ENCODE data around the gene PSMD9. TPM values are rescaled to one million over a fixed set of nuclear protein-coding genes. Genes with fewer than 3 reads are reported as not detected.
"Not testable (repeated sequence)": the region's sequence is repeated elsewhere in the genome, so short reads cannot be mapped to it uniquely, and the experiment has no call there.

The PSMD9 gene
- total RNA-seq, 1 donor from 2014 or later = 28.1 TPM

- DNase-seq = peak; percentile 66
- Histone ChIP-seq H3K4me1 (peaks cover 20% of the 10 kb centered on the region), H3K27ac (replicated peaks) (peak within 1 kb of the TSS; percentile 89), H3K9me3 (replicated peaks) (no peaks in the 10 kb centered on the region), H3K4me3 (no peak within 1 kb of the TSS), H3K27me3 (ENCODE audit: low read depth) (no peaks in the 10 kb centered on the region), H3K36me3 (no peaks in the 10 kb centered on the region)
- no peak for TF ChIP-seq CTCF (IDR thresholded peaks at IDR 0.05; ENCODE audit: borderline replicate concordance)
- intact Hi-C loops (cut with micrococcal nuclease) = no loop called here
Measured at GRCh38 chr12:121858662-121859572, 29.7 kb upstream of the PSMD9 start, which contains the start of gene HPD. Gene HPD (minus strand): TSS chr12:121858859. CDS start chr12:121858823, 36 bp downstream.

- H3K9me3 ChIP-seq (replicated peaks) = no peaks in the 10 kb centered on the region
- no peak for DNase-seq
- no peaks in the 10 kb centered on the region for H3K36me3 ChIP-seq
- H3K27me3 ChIP-seq (ENCODE audit: low read depth) = no peaks in the 10 kb centered on the region
- no peak for TF ChIP-seq CTCF (IDR thresholded peaks at IDR 0.05; ENCODE audit: borderline replicate concordance)
- peaks cover 20% of the 10 kb centered on the region for H3K4me1 ChIP-seq
- H3K27ac ChIP-seq (replicated peaks) = peak overlapping the region; percentile 89
- H3K4me3 ChIP-seq = no peak overlapping the region
- intact Hi-C loops (cut with micrococcal nuclease) = no loop called here
Measured at GRCh38 chr12:121860257-121860656, 28.3 kb upstream of the PSMD9 start.

GRCh38 chr12:121860699-121861098, 27.9 kb upstream of the PSMD9 start:
- H3K9me3 ChIP-seq (replicated peaks); intact Hi-C loops (cut with micrococcal nuclease); DNase-seq; H3K4me3 ChIP-seq; H3K27ac ChIP-seq (replicated peaks); H3K27me3 ChIP-seq (ENCODE audit: low read depth); H3K36me3 ChIP-seq: not testable (repeated sequence)
- H3K4me1 ChIP-seq = peaks cover 20% of the 10 kb centered on the region

GRCh38 chr12:121861636-121862254, 26.8 kb upstream of the PSMD9 start:
- H3K27ac ChIP-seq (replicated peaks) = peak overlapping the region; percentile 33
- intact Hi-C loops (cut with micrococcal nuclease) = no loop called here

GRCh38 chr12:121866331-121866730, 22.3 kb upstream of the PSMD9 start:
- no peaks in the 10 kb centered on the region for H3K27me3 ChIP-seq (ENCODE audit: low read depth)
- no peak for TF ChIP-seq CTCF (IDR thresholded peaks at IDR 0.05; ENCODE audit: borderline replicate concordance)

More at GRCh38 chr12:121861636-121862254, 26.8 kb upstream of the PSMD9 start:
- no peak for DNase-seq
- no peaks in the 10 kb centered on the region for H3K36me3 ChIP-seq
- peaks cover 20% of the 10 kb centered on the region for H3K4me1 ChIP-seq
- H3K9me3 ChIP-seq (replicated peaks) = no peaks in the 10 kb centered on the region
- H3K4me3 ChIP-seq = no peak overlapping the region
- H3K27me3 ChIP-seq (ENCODE audit: low read depth) = no peaks in the 10 kb centered on the region
- TF ChIP-seq CTCF (IDR thresholded peaks at IDR 0.05; ENCODE audit: borderline replicate concordance) = no peak

GRCh38 chr12:121869229-121869628, 19.4 kb upstream of the PSMD9 start:
- H3K27ac ChIP-seq (replicated peaks); H3K36me3 ChIP-seq; H3K4me3 ChIP-seq; intact Hi-C loops (cut with micrococcal nuclease); DNase-seq; H3K27me3 ChIP-seq (ENCODE audit: low read depth); H3K4me1 ChIP-seq; H3K9me3 ChIP-seq (replicated peaks): not testable (repeated sequence)

More at GRCh38 chr12:121866331-121866730, 22.3 kb upstream of the PSMD9 start:
- DNase-seq = no peak
- Histone ChIP-seq H3K4me3 (no peak overlapping the region), H3K4me1 (no peaks in the 10 kb centered on the region), H3K27ac (replicated peaks) (no peak overlapping the region), H3K9me3 (replicated peaks) (no peaks in the 10 kb centered on the region), H3K36me3 (no peaks in the 10 kb centered on the region)
- intact Hi-C loops (cut with micrococcal nuclease) = no loop called here
